Measurements from ENCODE around the gene PHC2. TPM values are rescaled to one million over a fixed set of nuclear protein-coding genes. Genes with fewer than 3 reads are reported as not detected.

The PHC2 gene
- total RNA-seq, 1 donor from 2014 or later: 31.3 TPM

DNA sequence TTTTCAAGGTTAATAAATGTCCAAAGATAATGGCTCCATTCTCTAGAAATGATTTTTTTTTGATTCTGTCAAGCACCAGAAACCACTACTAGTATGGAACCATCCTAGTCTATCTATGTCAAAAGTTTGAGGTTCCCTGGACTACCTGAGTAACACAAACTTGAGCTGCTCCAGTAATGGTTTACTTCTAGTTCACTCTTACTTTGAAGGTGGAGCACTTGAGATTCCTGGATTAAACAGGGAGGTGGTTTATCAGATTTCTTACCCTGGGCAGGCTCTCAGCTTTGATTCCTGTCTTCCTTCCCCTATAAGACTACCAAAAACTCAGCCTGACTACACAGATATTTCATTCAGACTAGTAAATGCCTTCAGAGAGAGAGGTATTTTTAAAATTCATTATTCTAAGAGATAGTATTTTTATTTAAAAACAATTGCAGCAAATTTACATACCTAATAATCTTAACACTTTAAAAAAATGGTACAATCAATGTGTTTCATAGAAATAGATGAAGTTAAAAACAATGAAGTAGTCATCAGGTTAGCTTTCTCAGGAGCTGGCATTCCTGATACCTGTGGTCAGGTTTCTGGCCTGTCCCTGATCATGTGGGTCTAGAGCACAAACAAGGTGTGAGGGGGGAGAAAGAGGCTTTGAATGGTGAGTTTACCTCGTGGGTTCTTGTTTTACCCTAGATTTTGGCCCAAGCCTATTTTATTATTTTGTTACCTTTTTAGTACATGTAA, 23.4 kb downstream of the PHC2 start:
- peak overlapping the region in 2 of 3 donors; percentile 4 to 34 for H3K9ac ChIP-seq (ENCODE audit: low read depth in 1 of 3, low read length in 3 of 3)
- H3K4me3 ChIP-seq (ENCODE audit: low read length in 3 of 3): peak overlapping the region; percentile 11 to 36 (median 22)
- H3K4me1 ChIP-seq (ENCODE audit: control insufficient read depth in 3 of 3, insufficient read depth in 3 of 3, low read length in 3 of 3): peaks cover 9 to 11% (median 11%) of the 10 kb centered on the region in 3 donors
- no peaks in the 10 kb centered on the region for H3K9me3 ChIP-seq (ENCODE audit: control insufficient read depth in 3 of 3, low read length in 3 of 3)
- H3K27me3 ChIP-seq (ENCODE audit: control insufficient read depth in 3 of 3, insufficient read depth in 3 of 3, low read length in 3 of 3): no peaks in the 10 kb centered on the region
- H3K36me3 ChIP-seq (ENCODE audit: control insufficient read depth in 3 of 3, insufficient read depth in 3 of 3, low read length in 3 of 3): no peaks in the 10 kb centered on the region
- H3K27ac ChIP-seq (ENCODE audit: low read depth, low read length): peak overlapping the region; percentile 84

DNA sequence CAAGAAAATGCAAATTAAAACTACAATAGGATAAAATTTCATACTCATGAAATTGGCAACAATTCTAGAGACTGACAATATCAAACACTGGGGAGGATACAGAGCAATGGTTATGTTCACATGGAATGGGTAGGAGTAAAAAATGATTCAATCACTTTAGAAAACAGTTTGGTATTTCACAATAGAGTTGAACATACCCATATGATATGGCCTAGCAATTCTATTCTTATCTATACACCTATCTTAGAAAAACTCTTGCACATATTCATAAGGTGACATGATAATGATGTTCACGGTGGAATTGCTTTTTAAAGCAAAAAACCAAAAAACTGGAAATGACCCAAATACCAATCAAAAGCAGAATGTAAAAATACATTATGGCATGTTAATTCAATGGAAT, 28.7 kb downstream of the PHC2 start:
- H3K4me1 ChIP-seq (ENCODE audit: control insufficient read depth in 3 of 3, insufficient read depth in 3 of 3, low read length in 3 of 3): peaks cover 8 to 26% (median 21%) of the 10 kb centered on the region in 3 donors
- H3K27me3 ChIP-seq (ENCODE audit: control insufficient read depth in 3 of 3, insufficient read depth in 3 of 3, low read length in 3 of 3): no peaks in the 10 kb centered on the region
- H3K27ac ChIP-seq (ENCODE audit: low read depth, low read length): no peak overlapping the region
- H3K36me3 ChIP-seq (ENCODE audit: control insufficient read depth in 3 of 3, insufficient read depth in 3 of 3, low read length in 3 of 3): no peaks in the 10 kb centered on the region
- no peaks in the 10 kb centered on the region for H3K9me3 ChIP-seq (ENCODE audit: control insufficient read depth in 3 of 3, low read length in 3 of 3)
- H3K9ac ChIP-seq (ENCODE audit: low read depth in 1 of 3, low read length in 3 of 3): no peak overlapping the region
- no peak overlapping the region for H3K4me3 ChIP-seq (ENCODE audit: low read length in 3 of 3)

DNA sequence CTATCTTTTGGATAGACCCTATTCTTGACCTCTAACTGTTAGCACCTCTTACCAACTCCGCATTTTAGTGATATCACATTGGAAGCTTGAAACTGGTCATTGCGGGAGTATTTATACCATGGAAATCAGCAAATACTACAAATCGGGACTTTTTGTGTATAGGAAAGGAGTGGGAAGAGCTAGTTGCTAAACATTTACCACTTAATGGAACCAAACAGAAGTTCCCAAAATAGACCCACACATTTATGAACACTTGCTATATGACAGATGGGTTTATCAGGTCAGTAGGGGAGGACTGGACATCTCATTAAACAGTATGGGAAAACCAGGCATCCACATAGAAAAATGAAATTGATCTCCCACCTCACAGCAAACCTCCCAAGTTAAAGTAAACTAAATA, 29.4 kb downstream of the PHC2 start:
- H3K9ac ChIP-seq (ENCODE audit: low read depth in 1 of 3, low read length in 3 of 3): no peak overlapping the region
- no peaks in the 10 kb centered on the region for H3K36me3 ChIP-seq (ENCODE audit: control insufficient read depth in 3 of 3, insufficient read depth in 3 of 3, low read length in 3 of 3)
- no peak overlapping the region for H3K27ac ChIP-seq (ENCODE audit: low read depth, low read length)
- no peaks in the 10 kb centered on the region for H3K9me3 ChIP-seq (ENCODE audit: control insufficient read depth in 3 of 3, low read length in 3 of 3)
- H3K4me1 ChIP-seq (ENCODE audit: control insufficient read depth in 3 of 3, insufficient read depth in 3 of 3, low read length in 3 of 3): peaks cover 8 to 28% (median 21%) of the 10 kb centered on the region in 3 donors
- H3K27me3 ChIP-seq (ENCODE audit: control insufficient read depth in 3 of 3, insufficient read depth in 3 of 3, low read length in 3 of 3): no peaks in the 10 kb centered on the region
- H3K4me3 ChIP-seq (ENCODE audit: low read length in 3 of 3): no peak overlapping the region

DNA sequence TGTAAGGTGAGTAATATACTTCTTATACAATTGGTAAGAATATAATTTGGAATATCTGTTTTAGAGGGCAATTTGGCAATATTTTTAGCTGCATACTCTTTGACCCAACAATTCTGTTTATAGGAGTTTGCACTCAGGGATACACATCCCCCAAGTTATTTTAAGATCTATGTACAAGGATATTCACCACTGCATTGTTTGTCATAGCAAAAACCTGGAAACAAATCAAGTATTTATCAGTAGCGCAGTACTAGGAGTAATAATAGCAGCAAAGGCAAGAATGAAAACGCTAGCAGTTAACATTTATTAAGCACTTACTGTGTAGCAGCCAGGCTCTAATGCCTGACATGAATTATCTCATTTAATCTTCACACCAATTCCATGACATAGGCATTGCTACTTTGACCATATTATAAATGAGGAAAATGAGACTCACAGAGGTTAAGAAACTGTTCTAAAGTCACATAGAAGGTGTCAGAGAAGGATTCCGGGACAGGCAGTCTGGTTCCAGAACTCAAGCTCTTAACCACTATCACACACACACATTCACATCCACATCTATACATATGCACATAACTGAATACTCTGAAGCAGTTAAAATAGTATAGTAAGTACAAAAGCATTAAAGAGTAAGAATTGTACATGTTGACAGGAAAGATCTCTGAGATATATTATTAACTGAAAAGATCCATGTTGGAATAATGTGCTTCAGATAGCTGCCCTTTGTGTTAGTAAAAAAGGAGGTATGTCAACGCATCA, 30.6 kb downstream of the PHC2 start:
- peaks cover 8 to 28% (median 21%) of the 10 kb centered on the region in 3 donors for H3K4me1 ChIP-seq (ENCODE audit: control insufficient read depth in 3 of 3, insufficient read depth in 3 of 3, low read length in 3 of 3)
- H3K36me3 ChIP-seq (ENCODE audit: control insufficient read depth in 3 of 3, insufficient read depth in 3 of 3, low read length in 3 of 3): no peaks in the 10 kb centered on the region
- no peaks in the 10 kb centered on the region for H3K27me3 ChIP-seq (ENCODE audit: control insufficient read depth in 3 of 3, insufficient read depth in 3 of 3, low read length in 3 of 3)
- peak overlapping the region; percentile 81 for H3K27ac ChIP-seq (ENCODE audit: low read depth, low read length)
- H3K9ac ChIP-seq (ENCODE audit: low read depth in 1 of 3, low read length in 3 of 3): peak overlapping the region in 2 of 3 donors; percentile 35 to 57
- no peaks in the 10 kb centered on the region for H3K9me3 ChIP-seq (ENCODE audit: control insufficient read depth in 3 of 3, low read length in 3 of 3)
- no peak overlapping the region for H3K4me3 ChIP-seq (ENCODE audit: low read length in 3 of 3)

DNA sequence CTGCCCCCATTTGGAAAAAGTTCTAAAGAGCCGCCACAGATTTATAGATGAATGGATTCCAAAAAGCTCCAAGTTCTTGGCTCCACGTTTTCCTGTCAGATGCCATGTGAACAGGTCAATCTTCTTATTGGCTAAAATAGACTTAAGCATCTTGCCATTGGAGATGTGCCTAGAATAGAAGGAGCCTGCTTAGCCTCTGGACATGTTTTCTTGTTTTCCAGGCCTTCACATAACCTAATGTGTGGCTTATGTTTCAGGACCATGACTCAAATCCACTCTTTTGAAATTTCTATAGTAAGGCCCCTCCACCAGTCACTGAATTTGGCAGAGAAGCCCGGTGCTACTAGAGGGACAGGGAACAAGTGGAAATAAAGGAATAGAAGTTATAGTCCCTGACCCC, 31.5 kb downstream of the PHC2 start:
- peaks cover 8 to 28% (median 21%) of the 10 kb centered on the region in 3 donors for H3K4me1 ChIP-seq (ENCODE audit: control insufficient read depth in 3 of 3, insufficient read depth in 3 of 3, low read length in 3 of 3)
- H3K27me3 ChIP-seq (ENCODE audit: control insufficient read depth in 3 of 3, insufficient read depth in 3 of 3, low read length in 3 of 3): no peaks in the 10 kb centered on the region
- peak overlapping the region; percentile 81 for H3K27ac ChIP-seq (ENCODE audit: low read depth, low read length)
- H3K9me3 ChIP-seq (ENCODE audit: control insufficient read depth in 3 of 3, low read length in 3 of 3): no peaks in the 10 kb centered on the region
- no peaks in the 10 kb centered on the region for H3K36me3 ChIP-seq (ENCODE audit: control insufficient read depth in 3 of 3, insufficient read depth in 3 of 3, low read length in 3 of 3)
- no peak overlapping the region for H3K4me3 ChIP-seq (ENCODE audit: low read length in 3 of 3)
- no peak overlapping the region for H3K9ac ChIP-seq (ENCODE audit: low read depth in 1 of 3, low read length in 3 of 3)

DNA sequence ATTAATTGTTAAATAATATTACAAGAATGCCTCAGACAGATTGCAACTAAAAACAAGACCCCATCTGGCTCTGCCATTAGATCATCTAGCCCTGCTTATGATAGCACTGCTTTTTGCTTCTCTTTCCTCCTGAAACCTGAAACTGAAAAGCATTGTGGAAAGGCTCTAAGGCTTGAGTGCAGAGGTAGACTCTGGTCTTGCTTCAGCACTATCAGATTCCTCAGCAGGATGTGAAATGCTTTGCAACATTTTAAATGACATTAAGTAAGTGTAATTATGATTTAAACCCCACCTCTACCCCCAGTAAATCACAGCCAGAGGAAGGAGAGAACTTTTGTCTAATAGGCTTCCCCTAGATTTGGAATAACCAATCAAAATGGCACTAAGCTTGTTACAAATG, 32.9 kb downstream of the PHC2 start:
- Histone ChIP-seq H3K36me3 (ENCODE audit: control insufficient read depth in 3 of 3, insufficient read depth in 3 of 3, low read length in 3 of 3) (no peaks in the 10 kb centered on the region), H3K4me1 (ENCODE audit: control insufficient read depth in 3 of 3, insufficient read depth in 3 of 3, low read length in 3 of 3) (peaks cover 8 to 37% (median 21%) of the 10 kb centered on the region in 3 donors), H3K27me3 (ENCODE audit: control insufficient read depth in 3 of 3, insufficient read depth in 3 of 3, low read length in 3 of 3) (no peaks in the 10 kb centered on the region), H3K9me3 (ENCODE audit: control insufficient read depth in 3 of 3, low read length in 3 of 3) (no peaks in the 10 kb centered on the region), H3K4me3 (ENCODE audit: low read length in 3 of 3) (no peak overlapping the region), H3K27ac (ENCODE audit: low read depth, low read length) (no peak overlapping the region), H3K9ac (ENCODE audit: low read depth in 1 of 3, low read length in 3 of 3) (no peak overlapping the region)

DNA sequence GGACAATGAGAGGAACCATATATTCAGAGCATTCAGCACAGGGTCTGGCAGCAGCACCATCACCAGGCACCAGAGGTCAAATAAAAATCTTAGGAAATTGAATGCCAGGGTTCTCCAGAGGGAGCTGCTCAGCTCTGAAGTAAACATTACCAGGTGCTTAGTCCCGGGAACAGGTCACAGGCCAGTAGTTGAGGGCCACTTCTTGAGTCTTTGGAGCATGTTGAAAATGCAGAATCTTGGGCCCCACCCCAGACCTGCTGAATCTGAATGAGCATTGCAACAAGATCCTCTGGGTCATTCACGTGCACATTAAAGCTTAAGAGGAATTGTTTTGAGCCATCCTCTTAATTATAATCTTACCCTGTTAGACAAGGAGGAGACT, 33.8 kb downstream of the PHC2 start:
- no peaks in the 10 kb centered on the region for H3K9me3 ChIP-seq (ENCODE audit: control insufficient read depth in 3 of 3, low read length in 3 of 3)
- no peaks in the 10 kb centered on the region for H3K36me3 ChIP-seq (ENCODE audit: control insufficient read depth in 3 of 3, insufficient read depth in 3 of 3, low read length in 3 of 3)
- H3K4me3 ChIP-seq (ENCODE audit: low read length in 3 of 3): no peak overlapping the region
- peaks cover 8 to 38% (median 21%) of the 10 kb centered on the region in 3 donors for H3K4me1 ChIP-seq (ENCODE audit: control insufficient read depth in 3 of 3, insufficient read depth in 3 of 3, low read length in 3 of 3)
- H3K27ac ChIP-seq (ENCODE audit: low read depth, low read length): no peak overlapping the region
- H3K27me3 ChIP-seq (ENCODE audit: control insufficient read depth in 3 of 3, insufficient read depth in 3 of 3, low read length in 3 of 3): no peaks in the 10 kb centered on the region
- no peak overlapping the region for H3K9ac ChIP-seq (ENCODE audit: low read depth in 1 of 3, low read length in 3 of 3)

DNA sequence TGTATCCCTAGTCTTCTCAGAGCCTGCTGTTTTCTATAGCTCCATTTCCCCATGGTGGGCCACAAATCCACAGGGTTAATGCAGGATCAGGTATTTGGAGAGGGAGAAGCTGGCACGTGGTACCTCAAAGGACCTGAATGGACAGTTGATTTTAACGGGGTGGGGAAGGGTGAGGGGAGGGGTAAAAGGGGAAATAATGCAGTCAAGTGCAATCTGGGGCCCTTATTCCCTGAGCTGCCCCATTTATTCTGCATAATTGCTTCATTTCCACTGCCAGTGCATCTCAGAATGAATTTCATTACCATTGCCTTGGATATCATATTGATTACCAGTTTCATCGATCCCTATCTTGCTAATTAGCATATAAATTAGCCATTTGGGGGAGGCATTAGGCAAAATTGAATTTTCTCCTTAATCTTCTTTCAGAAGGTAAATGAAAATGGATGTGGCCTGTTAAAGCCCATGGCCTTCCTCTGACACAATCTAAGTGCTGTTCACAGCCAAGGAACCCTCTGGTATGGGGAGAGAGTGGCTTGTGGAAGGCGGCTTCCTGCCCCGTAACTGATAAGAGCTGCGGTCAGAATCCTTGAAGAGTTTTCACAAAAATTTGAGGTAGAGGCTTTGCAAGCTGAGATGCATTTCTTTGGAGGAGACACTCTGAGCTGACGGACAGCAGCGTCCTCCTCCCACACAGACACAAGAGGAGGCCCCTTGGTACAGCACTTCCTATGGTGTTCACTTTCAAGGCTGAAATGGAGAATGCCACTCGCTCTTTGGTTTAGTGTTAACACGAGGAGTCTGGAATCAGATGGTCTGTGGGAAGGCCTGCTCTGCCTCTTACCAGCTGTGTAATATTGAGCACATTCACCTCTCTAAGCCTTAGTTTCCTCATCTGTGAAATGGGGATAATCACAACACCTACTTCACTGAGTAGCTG, 34.4 kb downstream of the PHC2 start:
- Histone ChIP-seq H3K9ac (ENCODE audit: low read depth in 1 of 3, low read length in 3 of 3) (no peak overlapping the region), H3K4me1 (ENCODE audit: control insufficient read depth in 3 of 3, insufficient read depth in 3 of 3, low read length in 3 of 3) (peaks cover 8 to 42% (median 25%) of the 10 kb centered on the region in 3 donors), H3K4me3 (ENCODE audit: low read length in 3 of 3) (no peak overlapping the region)

DNA sequence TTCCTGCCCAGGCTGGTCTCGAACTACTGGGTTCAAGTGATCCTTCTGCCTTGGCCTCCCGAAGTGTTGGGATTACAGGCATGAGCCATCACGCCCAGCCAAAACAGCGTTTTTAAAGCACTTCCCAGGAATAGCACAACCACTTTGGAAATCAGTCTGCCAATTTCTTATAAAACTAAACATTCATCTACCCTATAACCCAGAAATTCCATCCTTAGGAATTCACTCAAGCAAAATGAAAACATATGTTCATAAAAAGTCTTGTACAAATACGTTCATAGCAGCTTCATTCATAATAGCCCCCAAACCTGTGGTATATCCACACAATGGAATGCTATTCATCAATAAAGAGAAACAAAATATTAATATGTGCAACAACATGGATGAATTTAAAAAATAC, 36.1 kb downstream of the PHC2 start:
- Histone ChIP-seq H3K9me3 (ENCODE audit: control insufficient read depth in 3 of 3, low read length in 3 of 3) (no peaks in the 10 kb centered on the region), H3K27me3 (ENCODE audit: control insufficient read depth in 3 of 3, insufficient read depth in 3 of 3, low read length in 3 of 3) (no peaks in the 10 kb centered on the region), H3K27ac (ENCODE audit: low read depth, low read length) (no peak overlapping the region), H3K4me3 (ENCODE audit: low read length in 3 of 3) (no peak overlapping the region), H3K36me3 (ENCODE audit: control insufficient read depth in 3 of 3, insufficient read depth in 3 of 3, low read length in 3 of 3) (no peaks in the 10 kb centered on the region), H3K9ac (ENCODE audit: low read depth in 1 of 3, low read length in 3 of 3) (no peak overlapping the region), H3K4me1 (ENCODE audit: control insufficient read depth in 3 of 3, insufficient read depth in 3 of 3, low read length in 3 of 3) (peaks cover 13 to 37% (median 18%) of the 10 kb centered on the region in 3 donors)

More for the DNA sequence above, 34.4 kb downstream of the PHC2 start:
- H3K27ac ChIP-seq (ENCODE audit: low read depth, low read length): no peak overlapping the region
- H3K36me3 ChIP-seq (ENCODE audit: control insufficient read depth in 3 of 3, insufficient read depth in 3 of 3, low read length in 3 of 3): no peaks in the 10 kb centered on the region
- no peaks in the 10 kb centered on the region for H3K9me3 ChIP-seq (ENCODE audit: control insufficient read depth in 3 of 3, low read length in 3 of 3)
- no peaks in the 10 kb centered on the region for H3K27me3 ChIP-seq (ENCODE audit: control insufficient read depth in 3 of 3, insufficient read depth in 3 of 3, low read length in 3 of 3)
